ENCODE data around the gene MMP24OS.

The MMP24OS gene

DNA sequence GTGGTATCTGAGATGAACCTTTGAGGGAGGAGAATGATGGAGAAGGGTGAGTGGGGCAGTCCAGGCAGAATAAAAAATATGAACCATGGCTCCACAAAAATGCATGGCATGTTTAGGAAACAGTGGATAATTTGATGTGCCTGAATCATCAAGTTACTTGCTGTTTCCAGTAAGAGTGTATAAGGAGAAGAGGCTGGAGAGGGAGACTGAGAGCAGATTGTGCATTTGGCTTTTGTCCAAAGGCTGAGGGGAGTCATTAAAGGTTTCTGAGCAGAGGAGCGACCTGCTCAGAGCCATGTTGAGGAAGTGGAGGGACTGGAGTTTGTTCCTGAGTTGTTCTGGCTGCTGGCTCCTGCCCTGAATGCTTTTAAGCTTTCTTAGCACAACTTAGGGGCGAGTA is 45.3 kb downstream of the MMP24OS start:
- no peak overlapping the region for H3K4me3 ChIP-seq (ENCODE audit: control insufficient read depth, low read depth, low read length)
- peak; percentile 66 for DNase-seq (ENCODE audit: low read depth)
- TF ChIP-seq CTCF (IDR thresholded peaks at IDR 0.05; ENCODE audit: control insufficient read depth, insufficient read depth, low read depth, low read length, missing control alignments), result no peak

GRCh38 chr20:35226884-35227681 is 50.8 kb downstream of the MMP24OS start:
- no peak for DNase-seq (ENCODE audit: low read depth)
- peak overlapping the region; percentile 28 for H3K4me3 ChIP-seq (ENCODE audit: control insufficient read depth, low read depth, low read length)
- TF ChIP-seq CTCF (IDR thresholded peaks at IDR 0.05; ENCODE audit: control insufficient read depth, insufficient read depth, low read depth, low read length, missing control alignments), result no peak

All from AG09309 (cell line).